Endodermal cell (in vitro differentiated cells): ENCODE measurements around the gene SBK1. TPM values are rescaled to one million over a fixed set of nuclear protein-coding genes. Genes with fewer than 3 reads are reported as not detected.

Experiments used
- DNase-seq: peaks from one replicate; pipeline ENCODE4 v3.0.0-alpha.2; 2017
- H3K27ac ChIP-seq: 2 replicates; pipeline ENCODE4 v1.5.1; 2013; ENCODE audit warnings: mild to moderate bottlenecking, low read depth, low read length, moderate library complexity
- H3K27me3 ChIP-seq: 2 replicates; pipeline ENCODE4 v1.6.1; 2013; ENCODE audit warnings: mild to moderate bottlenecking, low read length, moderate library complexity; ENCODE audit not compliant: insufficient read depth, control insufficient read depth, poor library complexity, severe bottlenecking
- H3K36me3 ChIP-seq: 2 replicates; pipeline ENCODE4 v1.7.0; 2013; ENCODE audit warnings: mild to moderate bottlenecking, low read length, moderate library complexity; ENCODE audit not compliant: control insufficient read depth, insufficient read depth
- H3K4me1 ChIP-seq: one replicate; pipeline ENCODE4 v1.7.0; 2013; ENCODE audit warnings: low read length; ENCODE audit not compliant: control insufficient read depth, insufficient read depth
- H3K4me3 ChIP-seq: 2 replicates; pipeline ENCODE4 v1.5.1; 2013; ENCODE audit warnings: mild to moderate bottlenecking, low read length, moderate library complexity
- H3K9ac ChIP-seq: 2 replicates; pipeline ENCODE4 v1.6.1; 2013; ENCODE audit warnings: mild to moderate bottlenecking, low read length, moderate library complexity; ENCODE audit not compliant: poor library complexity, severe bottlenecking; ENCODE audit errors: extremely low read depth
- H3K9me3 ChIP-seq: 2 replicates; pipeline ENCODE4 v1.6.1; 2013; ENCODE audit warnings: mild to moderate bottlenecking, low read length, moderate library complexity; ENCODE audit not compliant: control insufficient read depth
- H3K27ac Mint-ChIP-seq: 2 replicates; pipeline ENCODE4 v1.8.0; 2020; ENCODE audit warnings: mixed read lengths
- H3K27me3 Mint-ChIP-seq: 2 replicates; pipeline ENCODE4 v1.8.0; 2021; ENCODE audit warnings: mild to moderate bottlenecking, mixed read lengths; ENCODE audit not compliant: insufficient read depth
- H3K36me3 Mint-ChIP-seq: 2 replicates; pipeline ENCODE4 v1.8.0; 2020; ENCODE audit warnings: low read depth, mixed read lengths
- H3K4me1 Mint-ChIP-seq: 2 replicates; pipeline ENCODE4 v1.8.0; 2020; ENCODE audit warnings: mixed read lengths
- H3K4me3 Mint-ChIP-seq: 2 replicates; pipeline ENCODE4 v1.8.0; 2020; ENCODE audit warnings: mild to moderate bottlenecking, moderate library complexity, mixed read lengths
- H3K9me3 Mint-ChIP-seq: 2 replicates; pipeline ENCODE4 v1.8.0; 2020; ENCODE audit warnings: mild to moderate bottlenecking, mixed read lengths
- WGBS, 2 experiments: methylation state at CpG; one replicate each; pipeline versions ENCODE4 v1.1.5 to v1.1.7; 2013; ENCODE audit warnings: missing lambda C conversion rate in 2 of 2, mixed read lengths in 1 of 2; ENCODE audit not compliant: insufficient coverage in 1 of 2, insufficient read length in 1 of 2; 5-methylcytosine and 5-hydroxymethylcytosine counted together
- total RNA-seq, 2 donors: library from RNA; stranded (reverse); fragmentation: NEBNext Ultra II Directional in 1 of 2; extraction: Animal tissue kit (Norgen Biotek cat#: 25700) in 1 of 2; gene quantifications; 2 replicates in 1 of 2; 3 replicates in 1 of 2; pipeline ENCODE4 v1.2.1, GENCODE V29; 2021
- TF ChIP-seq, protein P1 (sequence below): fragments of 200-600 bp; sonication (generic); conservative IDR thresholded peaks from 2 replicates; pipeline ENCODE4 v1.5.0; 2021; ENCODE audit warnings: antibody characterized with exemption, mild to moderate bottlenecking

Gene SBK1
- total RNA-seq, 2 donors from 2014 or later: 55.9 to 62.5 TPM

DNA sequence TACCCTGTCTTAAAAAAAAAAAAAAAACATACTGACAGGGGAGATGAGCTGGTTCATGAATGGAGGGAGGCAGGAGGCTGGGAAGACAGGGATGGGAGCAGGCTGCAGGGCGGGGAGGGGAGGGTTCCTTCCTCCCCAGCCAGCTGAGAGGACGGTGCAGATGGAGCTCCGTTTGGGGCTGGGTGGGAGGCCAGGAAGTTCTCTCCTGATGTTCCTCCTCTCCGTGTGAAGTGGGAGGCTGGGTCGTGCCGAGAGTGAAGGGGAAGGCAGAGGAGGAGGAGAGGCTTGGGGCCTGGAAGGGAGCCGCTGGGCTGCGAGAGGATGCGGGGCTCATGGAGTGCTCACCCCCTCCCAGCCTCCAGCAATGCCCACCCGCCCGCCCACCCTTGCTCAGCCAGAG lies 21.3 kb downstream of the SBK1 start:
- H3K4me1 ChIP-seq: no peaks in the 10 kb centered on the region
- peaks cover 43% of the 10 kb centered on the region for H3K36me3 Mint-ChIP-seq
- H3K9ac ChIP-seq: no peak overlapping the region
- WGBS, 2 experiments: 84 to 92% methylated on average over 6 to 9 of the region's 11 CpGs
- H3K9me3 Mint-ChIP-seq: no peaks in the 10 kb centered on the region
- H3K27me3 ChIP-seq: no peaks in the 10 kb centered on the region
- DNase-seq: no peak
- H3K27ac ChIP-seq: no peak overlapping the region
- no peak overlapping the region for H3K4me3 ChIP-seq
- H3K9me3 ChIP-seq: no peaks in the 10 kb centered on the region
- no peaks in the 10 kb centered on the region for H3K4me1 Mint-ChIP-seq
- no peak overlapping the region for H3K4me3 Mint-ChIP-seq
- peaks cover 9% of the 10 kb centered on the region for H3K36me3 ChIP-seq
- no peak overlapping the region for H3K27ac Mint-ChIP-seq
- TF ChIP-seq, protein P1, sequence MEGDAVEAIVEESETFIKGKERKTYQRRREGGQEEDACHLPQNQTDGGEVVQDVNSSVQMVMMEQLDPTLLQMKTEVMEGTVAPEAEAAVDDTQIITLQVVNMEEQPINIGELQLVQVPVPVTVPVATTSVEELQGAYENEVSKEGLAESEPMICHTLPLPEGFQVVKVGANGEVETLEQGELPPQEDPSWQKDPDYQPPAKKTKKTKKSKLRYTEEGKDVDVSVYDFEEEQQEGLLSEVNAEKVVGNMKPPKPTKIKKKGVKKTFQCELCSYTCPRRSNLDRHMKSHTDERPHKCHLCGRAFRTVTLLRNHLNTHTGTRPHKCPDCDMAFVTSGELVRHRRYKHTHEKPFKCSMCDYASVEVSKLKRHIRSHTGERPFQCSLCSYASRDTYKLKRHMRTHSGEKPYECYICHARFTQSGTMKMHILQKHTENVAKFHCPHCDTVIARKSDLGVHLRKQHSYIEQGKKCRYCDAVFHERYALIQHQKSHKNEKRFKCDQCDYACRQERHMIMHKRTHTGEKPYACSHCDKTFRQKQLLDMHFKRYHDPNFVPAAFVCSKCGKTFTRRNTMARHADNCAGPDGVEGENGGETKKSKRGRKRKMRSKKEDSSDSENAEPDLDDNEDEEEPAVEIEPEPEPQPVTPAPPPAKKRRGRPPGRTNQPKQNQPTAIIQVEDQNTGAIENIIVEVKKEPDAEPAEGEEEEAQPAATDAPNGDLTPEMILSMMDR: no peak
- H3K27me3 Mint-ChIP-seq: no peaks in the 10 kb centered on the region

DNA sequence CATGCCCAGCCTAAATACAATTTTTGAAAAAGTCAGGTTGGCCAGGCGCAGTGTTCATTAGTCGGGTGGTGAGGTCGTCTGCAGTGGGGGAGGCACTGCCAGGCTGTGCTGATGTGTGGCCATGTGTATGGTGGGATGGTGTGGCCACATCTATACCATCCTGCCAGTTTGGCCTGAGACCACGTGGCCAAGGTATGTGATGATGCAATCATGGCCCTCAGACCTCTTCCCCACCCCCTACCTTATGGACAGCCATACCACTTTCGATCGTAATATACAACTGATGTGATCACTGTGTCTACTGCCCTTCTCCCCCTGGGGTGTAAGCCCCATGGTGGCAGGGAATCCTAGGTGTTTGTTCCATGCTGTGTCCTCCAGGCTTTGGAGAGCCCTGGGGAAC lies 23.7 kb downstream of the SBK1 start:
- H3K4me3 ChIP-seq: no peak overlapping the region
- Mint-ChIP-seq H3K27me3 (no peaks in the 10 kb centered on the region), H3K4me3 (no peak overlapping the region), H3K36me3 (peaks cover 34% of the 10 kb centered on the region), H3K4me1 (no peaks in the 10 kb centered on the region), H3K9me3 (no peaks in the 10 kb centered on the region), H3K27ac (no peak overlapping the region)
- H3K9me3 ChIP-seq: no peaks in the 10 kb centered on the region
- no peaks in the 10 kb centered on the region for H3K27me3 ChIP-seq
- H3K27ac ChIP-seq: no peak overlapping the region
- peaks cover 9% of the 10 kb centered on the region for H3K36me3 ChIP-seq
- DNase-seq: no peak
- no peak overlapping the region for H3K9ac ChIP-seq
- WGBS, 2 experiments: 89 to 92% methylated on average over 2 to 6 of the region's 6 CpGs
- no peaks in the 10 kb centered on the region for H3K4me1 ChIP-seq
- TF ChIP-seq, protein P1: no peak

DNA sequence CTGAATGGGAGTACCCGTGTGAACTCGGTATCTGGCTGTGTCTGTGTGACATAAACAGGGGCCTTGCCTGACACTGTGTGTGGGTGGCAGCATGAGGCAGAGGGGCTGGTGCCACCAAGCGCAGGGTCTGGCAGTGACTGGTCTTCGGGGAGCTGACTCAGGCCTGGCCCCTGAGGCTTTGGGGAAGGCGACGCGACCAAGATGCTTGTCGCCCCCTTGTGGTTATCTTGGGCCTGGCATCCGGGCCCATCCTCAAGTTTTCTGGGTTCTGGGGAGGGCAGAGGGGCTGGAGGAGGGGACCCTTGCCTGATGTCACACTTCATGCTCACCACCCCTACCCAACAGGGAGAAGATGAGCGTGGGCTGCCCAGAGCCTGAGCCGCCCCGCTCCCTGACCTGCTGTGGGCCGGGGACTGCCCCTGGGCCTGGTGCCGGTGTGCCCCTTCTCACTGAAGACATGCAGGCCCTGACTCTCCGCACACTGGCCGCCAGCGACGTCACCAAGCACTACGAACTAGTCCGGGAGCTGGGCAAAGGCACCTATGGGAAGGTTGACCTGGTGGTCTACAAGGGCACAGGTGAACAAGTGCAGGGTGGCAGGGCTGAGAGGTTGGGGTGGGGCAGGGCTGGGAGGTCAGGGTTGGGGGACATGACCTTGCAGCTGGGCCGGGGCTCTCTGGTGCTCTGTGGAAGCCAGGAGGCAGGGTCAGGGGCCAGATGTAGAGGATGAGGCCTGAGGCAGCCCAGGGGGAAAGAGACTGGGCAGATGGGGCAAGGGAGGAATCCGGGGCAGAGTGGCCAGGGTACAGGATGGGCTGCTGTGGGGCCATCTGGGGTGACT lies 24.9 kb downstream of the SBK1 start:
- Mint-ChIP-seq H3K27ac (no peak overlapping the region), H3K9me3 (no peaks in the 10 kb centered on the region), H3K4me1 (no peaks in the 10 kb centered on the region), H3K27me3 (no peaks in the 10 kb centered on the region), H3K36me3 (peaks cover 33% of the 10 kb centered on the region), H3K4me3 (no peak overlapping the region)
- no peaks in the 10 kb centered on the region for H3K27me3 ChIP-seq
- peaks cover 9% of the 10 kb centered on the region for H3K36me3 ChIP-seq
- no peak overlapping the region for H3K27ac ChIP-seq
- no peak overlapping the region for H3K9ac ChIP-seq
- no peak overlapping the region for H3K4me3 ChIP-seq
- WGBS, 2 experiments: 50 to 68% methylated on average over 5 to 22 of the region's 22 CpGs
- TF ChIP-seq, protein P1: peak; percentile 92
- H3K4me1 ChIP-seq: no peaks in the 10 kb centered on the region
- H3K9me3 ChIP-seq: no peaks in the 10 kb centered on the region
- DNase-seq: peak; percentile 91
